DOHH2 (cell line): ENCODE results near the gene MTR.

ENCODE experiments used
- CTCF ChIP-seq: fragments of 200-600 bp; sonication (generic); IDR thresholded peaks from one replicate; pipeline ENCODE4 v1.5.1; 2014; ENCODE audit warnings: antibody characterized with exemption, mild to moderate bottlenecking, low read depth, low read length; ENCODE audit not compliant: poor library complexity, severe bottlenecking
- EZH2phosphoT487 ChIP-seq: fragments of 200-600 bp; sonication (generic); IDR thresholded peaks from 2 replicates; pipeline ENCODE4 v1.6.1; 2017; ENCODE audit warnings: borderline replicate concordance, mild to moderate bottlenecking, antibody characterized with exemption, low read length, moderate library complexity, mixed read lengths

DNA sequence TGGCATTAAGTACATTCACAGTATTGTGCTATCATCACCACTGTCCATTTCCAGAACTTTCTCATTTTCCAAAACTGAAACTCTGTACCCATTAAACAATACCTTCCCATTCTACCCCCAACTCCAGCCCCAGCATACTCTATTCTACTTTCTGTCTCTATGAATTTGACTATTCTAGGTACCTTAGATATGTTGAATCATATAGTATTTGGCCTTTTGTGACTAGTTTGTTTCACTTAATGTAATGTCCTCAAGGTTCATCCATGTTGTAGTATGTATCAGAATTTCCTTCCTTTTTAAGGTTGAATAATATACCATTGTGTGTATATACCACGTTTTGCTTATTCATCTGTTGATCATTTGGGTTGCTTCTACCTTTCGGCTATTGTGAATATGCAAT, 11.5 kb downstream of the MTR start:
- TF ChIP-seq CTCF (no peak), EZH2phosphoT487 (no peak)
